MM.1S (cell line): ENCODE results near the gene HOXB3.

Experiments
- DNase-seq: peaks from one replicate; pipeline ENCODE4 v3.0.0-alpha.2; 2015
- H2AFZ ChIP-seq: fragments of 300-600 bp; sonication (generic); 2 replicates; pipeline ENCODE4 v1.6.0; 2016; ENCODE audit warnings: antibody characterized with exemption, low read length
- H3F3A ChIP-seq: fragments of 300-600 bp; sonication (generic); 2 replicates; pipeline ENCODE4 v1.6.1; 2016; ENCODE audit warnings: mild to moderate bottlenecking, antibody characterized with exemption, low read length, moderate library complexity, mixed read lengths; ENCODE audit not compliant: insufficient read depth
- H3K27ac ChIP-seq: fragments of 300-600 bp; sonication (generic); 2 replicates; pipeline ENCODE4 v1.5.1; 2016; ENCODE audit warnings: mild to moderate bottlenecking, low read length
- H3K27me3 ChIP-seq: fragments of 300-600 bp; sonication (generic); replicated peaks from 2 replicates; pipeline ENCODE4 v1.6.0; 2016; ENCODE audit warnings: low read length; ENCODE audit not compliant: insufficient read depth
- H3K36me3 ChIP-seq: fragments of 300-600 bp; sonication (generic); replicated peaks from 2 replicates; pipeline ENCODE4 v1.6.1; 2016; ENCODE audit warnings: mild to moderate bottlenecking, low read length, mixed read lengths; ENCODE audit not compliant: insufficient read depth
- H3K4me1 ChIP-seq: fragments of 300-600 bp; sonication (generic); 2 replicates; pipeline ENCODE4 v1.6.1; 2016; ENCODE audit warnings: low read length, mixed read lengths
- H3K4me2 ChIP-seq: fragments of 300-600 bp; sonication (generic); 2 replicates; pipeline ENCODE4 v1.6.0; 2016; ENCODE audit warnings: low read depth, low read length
- H3K4me3 ChIP-seq: fragments of 300-600 bp; sonication (generic); 2 replicates; pipeline ENCODE4 v1.5.1; 2016; ENCODE audit warnings: low read length, mixed read lengths
- H3K79me2 ChIP-seq: fragments of 300-600 bp; sonication (generic); 2 replicates; pipeline ENCODE4 v1.6.1; 2016; ENCODE audit warnings: mixed run types, low read length, mixed read lengths
- H3K9ac ChIP-seq: fragments of 300-600 bp; sonication (generic); 2 replicates; pipeline ENCODE4 v1.6.1; 2016; ENCODE audit warnings: low read length, mixed read lengths
- H3K9me2 ChIP-seq: fragments of 300-600 bp; sonication (generic); replicated peaks from 2 replicates; pipeline ENCODE4 v1.6.1; 2016; ENCODE audit warnings: mild to moderate bottlenecking, low read length, mixed read lengths; ENCODE audit not compliant: insufficient read depth
- H3K9me3 ChIP-seq: fragments of 300-600 bp; sonication (generic); replicated peaks from 2 replicates; pipeline ENCODE4 v1.6.1; 2016; ENCODE audit warnings: mild to moderate bottlenecking, low read length, mixed read lengths; ENCODE audit not compliant: insufficient read depth
- H4K20me1 ChIP-seq: fragments of 300-600 bp; sonication (generic); 2 replicates; pipeline ENCODE4 v1.6.1; 2016; ENCODE audit warnings: mild to moderate bottlenecking, low read length, moderate library complexity, mixed read lengths; ENCODE audit not compliant: insufficient read depth
- EZH2 ChIP-seq: fragments of 300-600 bp; sonication (generic); optimal IDR thresholded peaks from 2 replicates; pipeline ENCODE3; 2017; ENCODE audit warnings: low read depth, mild to moderate bottlenecking, antibody characterized with exemption, low read length, mixed read lengths
- EZH2phosphoT487 ChIP-seq: fragments of 300-600 bp; sonication (generic); IDR thresholded peaks from 2 replicates; pipeline ENCODE4 v1.6.1; 2018; ENCODE audit warnings: antibody characterized with exemption, low read length
- TF ChIP-seq, protein P1 (sequence below): fragments of 300-600 bp; sonication (generic); IDR thresholded peaks from 2 replicates; pipeline ENCODE4 v1.5.1; 2016; ENCODE audit warnings: antibody characterized with exemption, low read length, mixed read lengths

The HOXB3 gene

DNA sequence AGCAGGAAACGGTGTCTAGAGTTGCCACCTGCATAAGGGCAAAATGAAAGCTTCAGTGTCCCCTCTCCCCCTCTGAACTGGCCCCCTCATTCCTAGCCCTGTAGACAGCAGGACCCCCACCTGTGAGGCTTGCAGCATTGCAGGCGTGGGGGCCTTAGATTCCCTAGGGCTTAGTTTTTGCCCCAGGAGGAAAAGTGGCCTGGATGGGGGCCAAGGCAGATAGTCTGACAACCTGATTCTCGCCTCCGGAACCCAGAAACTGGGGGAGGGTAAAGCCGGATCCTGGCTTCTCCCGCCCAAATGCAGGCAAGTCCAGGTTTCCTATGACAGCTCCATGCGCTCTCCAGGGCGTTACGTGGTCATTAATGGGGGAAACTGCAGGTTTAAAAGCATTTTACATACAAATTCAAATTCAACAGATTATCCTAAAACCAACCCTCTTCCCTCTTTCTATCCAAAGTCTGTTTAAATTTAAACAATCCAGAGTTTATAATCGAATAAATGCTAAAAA is 15.4 kb upstream of the HOXB3 start:
- Histone ChIP-seq H4K20me1 (no peaks in the 10 kb centered on the region), H3K27ac (no peak overlapping the region), H3K4me1 (peaks cover 8% of the 10 kb centered on the region; the same call in 1 of the 2 replicates), H3K9ac (no peak overlapping the region), H3K27me3 (peaks cover 48% of the 10 kb centered on the region), H3K9me3 (no peaks in the 10 kb centered on the region), H3K9me2 (no peaks in the 10 kb centered on the region), H3K36me3 (no peaks in the 10 kb centered on the region), H2AFZ (no peak overlapping the region), H3K4me2 (no peak overlapping the region), H3F3A (no peaks in the 10 kb centered on the region), H3K79me2 (no peaks in the 10 kb centered on the region), H3K4me3 (no peak overlapping the region)
- TF ChIP-seq, protein P1, sequence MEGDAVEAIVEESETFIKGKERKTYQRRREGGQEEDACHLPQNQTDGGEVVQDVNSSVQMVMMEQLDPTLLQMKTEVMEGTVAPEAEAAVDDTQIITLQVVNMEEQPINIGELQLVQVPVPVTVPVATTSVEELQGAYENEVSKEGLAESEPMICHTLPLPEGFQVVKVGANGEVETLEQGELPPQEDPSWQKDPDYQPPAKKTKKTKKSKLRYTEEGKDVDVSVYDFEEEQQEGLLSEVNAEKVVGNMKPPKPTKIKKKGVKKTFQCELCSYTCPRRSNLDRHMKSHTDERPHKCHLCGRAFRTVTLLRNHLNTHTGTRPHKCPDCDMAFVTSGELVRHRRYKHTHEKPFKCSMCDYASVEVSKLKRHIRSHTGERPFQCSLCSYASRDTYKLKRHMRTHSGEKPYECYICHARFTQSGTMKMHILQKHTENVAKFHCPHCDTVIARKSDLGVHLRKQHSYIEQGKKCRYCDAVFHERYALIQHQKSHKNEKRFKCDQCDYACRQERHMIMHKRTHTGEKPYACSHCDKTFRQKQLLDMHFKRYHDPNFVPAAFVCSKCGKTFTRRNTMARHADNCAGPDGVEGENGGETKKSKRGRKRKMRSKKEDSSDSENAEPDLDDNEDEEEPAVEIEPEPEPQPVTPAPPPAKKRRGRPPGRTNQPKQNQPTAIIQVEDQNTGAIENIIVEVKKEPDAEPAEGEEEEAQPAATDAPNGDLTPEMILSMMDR = no peak
- no peak for TF ChIP-seq EZH2
- no peak for TF ChIP-seq EZH2phosphoT487
- DNase-seq = no peak

DNA sequence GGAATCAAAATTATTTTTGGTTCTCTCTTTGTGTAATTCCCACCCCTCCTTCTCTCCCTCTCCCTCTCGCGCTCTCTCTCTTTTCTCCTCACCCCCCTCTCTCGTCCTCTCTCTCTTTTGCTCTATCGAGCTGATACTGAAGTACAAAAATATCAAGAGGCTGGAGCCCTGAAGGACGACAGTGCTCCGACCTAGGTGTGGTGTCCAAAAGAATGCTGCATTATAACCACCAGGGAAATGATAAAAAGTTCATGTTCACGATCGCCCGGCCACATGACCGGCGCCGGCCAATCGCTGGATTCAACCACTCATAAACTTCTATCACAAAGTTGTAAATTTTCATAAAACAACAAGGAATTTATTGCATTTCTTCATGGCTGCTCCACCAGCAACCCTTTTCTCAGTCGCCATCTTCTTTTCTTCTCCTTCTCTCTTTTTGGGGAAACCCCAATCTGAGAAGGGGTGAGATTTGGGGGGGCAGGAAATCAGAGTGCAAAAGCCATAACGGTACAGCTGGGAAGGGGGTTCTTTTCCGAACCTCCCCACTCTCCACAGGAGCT is 14.8 kb upstream of the HOXB3 start, which contains the start of gene HOXB6:
Gene HOXB6 (minus strand): TSS at position 217 of the 560 bp plus-strand sequence. CDS start 6,836 bp downstream, outside the sequence.
- H3K4me1 ChIP-seq = peaks cover 7% of the 10 kb centered on the region; the same call in 1 of the 2 replicates
- no peak within 1 kb of the TSS for H3K9ac ChIP-seq
- H3K4me3 ChIP-seq = no peak within 1 kb of the TSS
- no peaks in the 10 kb centered on the region for H4K20me1 ChIP-seq
- H3K79me2 ChIP-seq = no peaks in the 10 kb centered on the region
- DNase-seq = no peak
- no peaks in the 10 kb centered on the region for H3K36me3 ChIP-seq
- no peak within 1 kb of the TSS for H3K27ac ChIP-seq
- H2AFZ ChIP-seq = no peak within 1 kb of the TSS
- H3K9me3 ChIP-seq = no peaks in the 10 kb centered on the region
- H3K9me2 ChIP-seq = no peaks in the 10 kb centered on the region
- H3K4me2 ChIP-seq = no peak within 1 kb of the TSS
- no peaks in the 10 kb centered on the region for H3F3A ChIP-seq
- TF ChIP-seq, protein P1 = no peak
- TF ChIP-seq EZH2phosphoT487 = no peak
- no peak for TF ChIP-seq EZH2
- peaks cover 54% of the 10 kb centered on the region for H3K27me3 ChIP-seq

DNA sequence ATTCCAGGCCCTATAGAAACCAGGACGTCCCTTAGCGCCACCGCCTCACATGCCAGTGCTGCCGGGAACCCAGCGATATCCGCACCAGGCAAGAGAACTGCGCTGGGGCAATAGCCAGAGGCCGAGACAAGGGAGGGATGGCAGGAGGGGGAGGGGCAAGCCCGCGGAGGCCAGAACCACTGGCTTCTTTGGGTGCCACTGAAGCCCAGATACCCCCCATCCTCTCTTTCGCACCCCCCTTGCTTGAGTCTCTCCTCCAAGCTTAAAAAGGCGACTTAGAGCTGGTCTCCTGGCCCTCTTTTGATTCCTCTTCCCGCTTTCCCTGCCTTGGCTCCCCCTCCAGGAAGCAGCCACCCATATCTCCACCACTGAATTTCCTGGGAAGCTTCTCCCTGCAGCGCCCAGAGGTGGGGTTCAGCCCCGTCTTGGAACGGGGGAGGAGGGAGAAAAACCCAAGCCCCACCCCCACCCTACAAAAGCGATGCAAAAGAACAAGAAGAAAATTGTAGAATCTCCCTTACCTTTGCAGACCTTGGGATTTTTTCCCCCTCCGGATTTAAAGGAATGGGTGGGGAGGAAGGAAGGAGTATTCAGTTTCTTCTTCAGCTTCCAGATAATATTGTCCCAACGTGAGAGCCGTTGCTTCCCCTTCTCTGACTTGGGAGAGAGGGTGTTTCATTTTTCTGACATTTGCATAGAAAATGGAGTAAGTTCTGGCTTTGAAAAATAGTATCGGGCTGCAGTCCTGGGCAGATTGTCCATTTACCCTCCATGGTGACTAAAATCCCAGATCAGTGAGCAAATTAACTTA is 14.1 kb upstream of the HOXB3 start:
- Histone ChIP-seq H2AFZ (no peak overlapping the region), H3K27me3 (peaks cover 61% of the 10 kb centered on the region), H3K4me2 (no peak overlapping the region), H3K36me3 (no peaks in the 10 kb centered on the region), H3K79me2 (no peaks in the 10 kb centered on the region), H3K4me3 (no peak overlapping the region), H3K27ac (no peak overlapping the region), H3K9me3 (no peaks in the 10 kb centered on the region), H3K4me1 (peaks cover under 1% of the 10 kb centered on the region; the same call in 1 of the 2 replicates), H3F3A (no peaks in the 10 kb centered on the region), H4K20me1 (no peaks in the 10 kb centered on the region), H3K9me2 (no peaks in the 10 kb centered on the region), H3K9ac (no peak overlapping the region)
- TF ChIP-seq EZH2phosphoT487 (no peak), EZH2 (no peak)
- TF ChIP-seq, protein P1 = no peak
- DNase-seq = no peak
